HAP-1 (cell line): ENCODE measurements around the gene POLH.

Source experiments
- DNase-seq, 2 experiments: peaks; one replicate each; pipeline ENCODE4 v3.0.0-alpha.2; 2016 to 2020; ENCODE audit warnings: low spot score in 2 of 2
- H3K27me3 ChIP-seq: fragments of 250-450 bp; sonication (Bioruptor Pico); 2 replicates; pipeline ENCODE4 v1.5.1; 2020; ENCODE audit warnings: low read depth, mild to moderate bottlenecking, moderate library complexity
- H3K36me3 ChIP-seq: fragments of 250-450 bp; sonication (Bioruptor Pico); replicated peaks from 2 replicates; pipeline ENCODE4 v1.5.1; 2020; ENCODE audit warnings: mild to moderate bottlenecking
- H3K4me1 ChIP-seq: fragments of 250-450 bp; sonication (Bioruptor Pico); 2 replicates; pipeline ENCODE4 v1.5.1; 2020; ENCODE audit warnings: mild to moderate bottlenecking
- H3K4me3 ChIP-seq: fragments of 250-450 bp; sonication (Bioruptor Pico); 2 replicates; pipeline ENCODE4 v1.5.1; 2020; ENCODE audit warnings: mild to moderate bottlenecking, moderate library complexity
- H3K9me3 ChIP-seq: fragments of 250-450 bp; sonication (Bioruptor Pico); 2 replicates; pipeline ENCODE4 v1.5.1; 2020; ENCODE audit warnings: mild to moderate bottlenecking, moderate library complexity
- in situ Hi-C: fragments of 300-500 bp; cut with MboI; formaldehyde crosslinking; loops from 3 replicates; pipeline ENCODE4 v1.14.3; 2020; ENCODE audit warnings: low sequenced_read_pairs, inconsistent platforms, mixed read lengths

The POLH gene

GRCh38 chr6:43613721-43614395, 37.9 kb downstream of the POLH start:
- in situ Hi-C loops, result no loop called here
- Histone ChIP-seq H3K36me3 (peaks cover 38% of the 10 kb centered on the region), H3K27me3 (no peaks in the 10 kb centered on the region), H3K9me3 (no peaks in the 10 kb centered on the region), H3K4me1 (no peaks in the 10 kb centered on the region), H3K4me3 (no peak overlapping the region)
- DNase-seq, result no peak

DNA sequence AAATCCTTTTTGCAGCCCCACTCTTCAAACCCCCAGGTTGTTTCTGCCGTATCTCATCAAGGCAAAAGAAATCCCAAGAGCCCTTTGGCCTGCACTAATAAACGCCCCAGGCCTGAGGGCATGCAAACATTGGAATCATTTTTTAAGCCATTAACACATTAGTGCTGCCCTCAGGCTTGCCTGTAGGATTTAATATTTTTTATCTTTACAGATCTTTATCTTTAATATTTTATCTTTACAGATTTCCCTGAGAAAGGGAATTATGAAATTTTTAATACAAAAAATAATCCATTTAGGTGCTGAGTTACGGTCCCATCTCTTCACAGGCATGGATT, 38.4 kb downstream of the POLH start:
- Histone ChIP-seq H3K4me3 (no peak overlapping the region), H3K36me3 (peaks cover 37% of the 10 kb centered on the region), H3K9me3 (no peaks in the 10 kb centered on the region), H3K27me3 (no peaks in the 10 kb centered on the region), H3K4me1 (no peaks in the 10 kb centered on the region)
- in situ Hi-C loops, result no loop called here
- no peak for DNase-seq

DNA sequence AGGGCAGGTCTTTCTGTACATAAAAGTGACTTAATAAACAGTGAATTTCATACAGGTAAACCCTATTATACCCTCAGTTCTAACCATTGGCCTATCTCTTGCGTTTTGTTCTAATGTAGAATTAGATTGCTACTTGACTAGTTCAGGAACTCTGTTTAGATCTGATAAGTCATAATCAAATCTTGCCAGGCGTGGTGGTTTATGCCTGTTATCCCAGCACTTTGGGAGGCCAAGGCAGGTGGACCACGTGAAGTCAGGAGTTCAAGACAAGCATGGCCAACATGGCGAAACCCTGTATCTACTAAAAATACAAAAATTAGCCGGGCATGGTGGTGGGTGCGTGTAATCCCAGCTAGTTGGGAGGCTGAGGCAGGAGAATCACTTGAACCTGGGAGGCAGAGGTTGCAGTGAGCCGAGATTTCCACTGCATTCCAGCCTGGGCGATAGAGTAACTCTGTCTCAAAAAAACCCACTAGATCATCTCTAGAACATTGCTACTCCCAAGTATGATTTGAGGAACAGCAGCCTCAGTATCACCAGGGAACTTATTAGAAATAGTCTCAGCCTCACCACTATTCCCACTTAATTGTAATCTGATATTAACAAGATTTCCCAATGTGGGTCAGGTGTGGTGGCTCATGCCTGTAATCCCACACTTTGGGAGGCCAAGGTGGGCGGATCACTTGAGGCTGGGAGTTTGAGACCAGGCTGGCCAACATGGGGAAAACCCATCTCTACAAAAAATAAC, 40.9 kb downstream of the POLH start:
- Histone ChIP-seq H3K4me1 (no peaks in the 10 kb centered on the region), H3K9me3 (no peaks in the 10 kb centered on the region), H3K27me3 (no peaks in the 10 kb centered on the region), H3K36me3 (peaks cover 50% of the 10 kb centered on the region), H3K4me3 (no peak overlapping the region)
- in situ Hi-C loops, result no loop called here
- no peak for DNase-seq

GRCh38 chr6:43621078-43621835, 45.3 kb downstream of the POLH start:
- Histone ChIP-seq H3K4me3 (no peak overlapping the region), H3K4me1 (no peaks in the 10 kb centered on the region), H3K27me3 (no peaks in the 10 kb centered on the region), H3K36me3 (peaks cover 83% of the 10 kb centered on the region), H3K9me3 (no peaks in the 10 kb centered on the region)
- no peak for DNase-seq
- in situ Hi-C loops, result no loop called here

GRCh38 chr6:43621836-43622180, 45.8 kb downstream of the POLH start:
- H3K9me3 ChIP-seq, result no peaks in the 10 kb centered on the region
- H3K27me3 ChIP-seq, result no peaks in the 10 kb centered on the region
- no peak for DNase-seq
- in situ Hi-C loops, result no loop called here
- H3K4me3 ChIP-seq, result no peak overlapping the region
- H3K36me3 ChIP-seq, result peaks cover 82% of the 10 kb centered on the region
- H3K4me1 ChIP-seq, result no peaks in the 10 kb centered on the region

GRCh38 chr6:43622541-43622940, 46.6 kb downstream of the POLH start:
- no peak for DNase-seq
- H3K4me3 ChIP-seq, result no peak overlapping the region
- H3K27me3 ChIP-seq, result no peaks in the 10 kb centered on the region
- no peaks in the 10 kb centered on the region for H3K9me3 ChIP-seq
- in situ Hi-C loops, result no loop called here
- H3K4me1 ChIP-seq, result peaks cover 3% of the 10 kb centered on the region; the same call in 1 of the 2 replicates
- H3K36me3 ChIP-seq, result peaks cover 83% of the 10 kb centered on the region

- DNase-seq, result no peak
- Histone ChIP-seq H3K9me3 (no peaks in the 10 kb centered on the region), H3K4me1 (peaks cover 11% of the 10 kb centered on the region), H3K36me3 (peaks cover 76% of the 10 kb centered on the region), H3K27me3 (no peaks in the 10 kb centered on the region), H3K4me3 (no peak overlapping the region)
- in situ Hi-C loops, result no loop called here
These were observed 48.1 kb downstream of the POLH start for GRCh38 chr6:43623880-43624785.

DNA sequence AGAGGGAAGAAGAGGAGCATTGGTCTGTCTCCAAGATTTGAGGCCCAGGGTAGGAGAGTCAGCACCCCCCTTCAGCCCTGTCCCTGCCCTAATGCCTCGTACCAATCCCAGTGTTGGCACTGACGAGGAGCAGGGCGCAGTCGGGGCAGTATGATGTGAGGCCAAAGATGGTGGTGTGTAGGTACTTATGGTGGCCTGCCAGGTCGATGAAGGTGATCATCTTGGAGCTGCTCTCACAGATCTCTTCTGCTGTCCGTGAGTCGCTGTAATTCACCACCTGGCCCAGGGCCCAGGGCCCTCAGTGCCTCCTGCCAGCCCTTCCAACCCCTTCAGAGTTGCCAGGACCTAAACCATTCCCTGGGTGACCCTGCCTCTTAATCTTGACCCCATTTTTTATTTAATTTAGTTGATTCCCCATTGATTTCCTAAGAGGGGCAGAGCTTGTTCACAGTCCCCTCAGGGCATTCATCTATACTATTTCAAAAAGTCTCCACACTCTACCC, 48.9 kb downstream of the POLH start:
- H3K4me3 ChIP-seq, result no peak overlapping the region
- DNase-seq, result no peak
- peaks cover 70% of the 10 kb centered on the region for H3K36me3 ChIP-seq
- peaks cover 13% of the 10 kb centered on the region for H3K4me1 ChIP-seq
- in situ Hi-C loops, result no loop called here
- no peaks in the 10 kb centered on the region for H3K9me3 ChIP-seq
- no peaks in the 10 kb centered on the region for H3K27me3 ChIP-seq

GRCh38 chr6:43625393-43625992, 49.5 kb downstream of the POLH start:
- Histone ChIP-seq H3K9me3 (no peaks in the 10 kb centered on the region), H3K27me3 (no peaks in the 10 kb centered on the region), H3K4me1 (peaks cover 18% of the 10 kb centered on the region), H3K36me3 (peaks cover 67% of the 10 kb centered on the region), H3K4me3 (no peak overlapping the region)
- DNase-seq, result no peak
- in situ Hi-C loops, result no loop called here

DNA sequence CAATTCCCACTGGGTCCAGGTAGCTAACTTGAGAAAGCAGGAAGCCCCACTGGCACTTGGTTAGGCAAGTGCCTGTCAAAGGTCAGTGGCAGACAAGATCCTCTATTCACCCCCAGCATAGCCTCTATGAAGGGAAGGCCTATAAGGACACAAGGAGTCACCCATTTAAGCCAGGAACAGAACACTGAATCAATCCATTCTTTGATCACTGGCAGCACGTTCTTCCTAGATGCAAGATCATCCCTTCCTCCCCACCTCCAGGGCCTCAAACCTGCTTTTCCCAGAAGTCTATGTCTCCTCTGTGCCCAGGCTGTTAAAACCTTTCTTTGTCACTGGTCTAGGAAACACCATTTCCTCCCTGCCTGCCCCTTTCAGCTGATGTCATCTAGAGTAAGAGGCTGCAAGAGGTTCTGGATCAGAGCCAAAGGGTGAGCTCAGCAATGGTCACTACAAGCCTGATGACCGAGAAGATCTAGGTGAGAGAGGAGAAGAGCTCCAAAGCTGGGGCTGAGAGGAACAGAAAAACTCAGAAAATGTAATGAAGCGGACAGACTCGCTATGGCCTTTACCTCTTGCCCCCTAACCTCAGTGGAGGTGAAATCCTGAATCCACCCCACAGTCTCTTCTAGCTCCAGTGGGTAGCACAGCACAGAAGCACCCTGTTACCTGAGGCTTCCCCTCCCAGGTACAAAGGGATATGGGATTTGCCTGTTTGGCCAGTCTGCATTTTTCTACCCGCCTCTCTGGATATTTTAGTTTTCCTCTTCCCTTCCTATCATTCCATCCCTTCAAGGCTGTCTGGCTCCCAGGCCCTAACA, 51.2 kb downstream of the POLH start:
- H3K9me3 ChIP-seq, result no peaks in the 10 kb centered on the region
- peaks cover 18% of the 10 kb centered on the region for H3K4me1 ChIP-seq
- H3K27me3 ChIP-seq, result no peaks in the 10 kb centered on the region
- peaks cover 50% of the 10 kb centered on the region for H3K36me3 ChIP-seq
- in situ Hi-C loops, result no loop called here
- peak overlapping the region; percentile 3; the same call in 1 of the 2 replicates for H3K4me3 ChIP-seq
- no peak for DNase-seq

DNA sequence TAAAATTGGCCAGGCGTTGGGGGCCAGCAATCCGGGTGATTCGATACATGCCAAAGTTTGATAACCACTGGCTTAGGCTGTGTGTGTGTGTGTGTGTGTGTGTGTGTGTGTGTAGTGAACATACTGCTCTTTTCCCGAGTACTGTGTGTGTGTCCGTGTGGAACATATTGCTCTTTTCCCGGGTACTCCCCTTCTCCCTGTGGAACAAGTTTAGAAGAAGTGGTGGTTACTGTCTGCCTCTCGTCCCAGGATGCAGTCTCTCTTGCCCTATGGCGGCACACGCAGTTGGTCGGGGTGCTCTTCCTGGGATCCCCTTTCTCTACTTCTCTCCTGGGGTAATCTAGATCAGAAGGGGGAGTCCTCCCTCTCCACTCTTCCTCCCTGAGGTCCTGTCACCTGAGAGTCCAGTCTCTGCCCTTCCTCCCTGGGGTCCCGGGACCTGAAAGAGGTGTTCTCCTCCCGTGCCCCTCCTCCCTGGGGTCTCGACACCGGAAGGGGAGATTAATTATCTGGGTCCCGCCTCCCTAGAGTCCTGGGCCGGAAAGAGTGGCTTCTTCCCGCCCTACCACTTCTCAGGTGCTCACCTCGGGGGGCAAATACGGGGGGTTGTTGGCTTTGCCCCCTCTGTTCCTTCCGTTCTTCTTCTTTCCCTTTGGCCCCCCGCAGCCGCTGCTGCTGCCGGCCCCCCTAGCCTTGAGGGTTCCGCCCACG, 52.6 kb downstream of the POLH start:
- DNase-seq, result peak; percentile 50 to 75
- Histone ChIP-seq H3K9me3 (no peaks in the 10 kb centered on the region), H3K4me3 (peak overlapping the region; percentile 72), H3K4me1 (peaks cover 18% of the 10 kb centered on the region), H3K27me3 (no peaks in the 10 kb centered on the region), H3K36me3 (peaks cover 36% of the 10 kb centered on the region)
- in situ Hi-C loops, result no loop called here

DNA sequence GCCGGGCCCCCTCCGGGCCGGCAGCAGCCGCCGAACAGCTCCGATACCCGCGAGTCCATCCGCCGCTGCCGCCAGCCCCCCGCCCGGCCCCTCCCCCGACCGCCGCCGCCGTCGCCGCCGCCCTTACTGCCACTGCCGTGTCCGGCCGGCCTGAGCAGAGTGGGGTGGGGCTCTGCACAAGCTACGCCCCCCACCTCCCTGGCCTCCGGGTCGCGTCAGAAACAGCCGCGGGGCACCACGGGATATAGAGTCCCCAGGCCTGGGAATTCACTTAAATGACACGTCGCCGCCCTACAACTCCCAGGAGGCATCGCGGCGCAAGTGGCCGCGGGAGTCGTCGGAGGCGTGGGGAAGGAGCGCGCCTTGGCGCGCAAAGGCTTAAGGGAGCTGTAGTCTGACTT, 53.1 kb downstream of the POLH start, which contains the start of gene GTPBP2:
TSS of gene GTPBP2 (minus strand) at position 161 of the 401 bp plus-strand sequence. CDS start at position 59, 102 bp downstream.
- H3K36me3 ChIP-seq, result peaks cover 31% of the 10 kb centered on the region
- in situ Hi-C loops, result no loop called here
- DNase-seq, result peak; percentile 96 to 99
- peaks cover 18% of the 10 kb centered on the region for H3K4me1 ChIP-seq
- no peaks in the 10 kb centered on the region for H3K27me3 ChIP-seq
- H3K4me3 ChIP-seq, result peak within 1 kb of the TSS; percentile 72
- H3K9me3 ChIP-seq, result no peaks in the 10 kb centered on the region
